WERI-Rb-1 (cell line): ENCODE measurements around the gene FADS1.

Experiments
- DNase-seq: peaks from one replicate; pipeline ENCODE4 v3.0.0-alpha.2; 2020
- H3K27ac ChIP-seq: fragments of 250-450 bp; sonication (Bioruptor Pico); 2 replicates; pipeline ENCODE4 v1.5.1; 2020; ENCODE audit warnings: mild to moderate bottlenecking, moderate library complexity
- H3K27me3 ChIP-seq: fragments of 250-450 bp; sonication (Bioruptor Pico); 2 replicates; pipeline ENCODE4 v1.5.1; 2021; ENCODE audit warnings: mild to moderate bottlenecking, low read depth, moderate library complexity; ENCODE audit not compliant: insufficient read depth, severe bottlenecking
- H3K36me3 ChIP-seq: fragments of 250-450 bp; sonication (Bioruptor Pico); 2 replicates; pipeline ENCODE4 v1.5.1; 2020; ENCODE audit warnings: mild to moderate bottlenecking, moderate library complexity
- H3K4me3 ChIP-seq: 2 replicates; pipeline ENCODE4 v1.5.1; 2011; ENCODE audit warnings: low read depth, mild to moderate bottlenecking, control low read depth, low read length
- H3K9me3 ChIP-seq: fragments of 250-450 bp; sonication (Bioruptor Pico); 2 replicates; pipeline ENCODE4 v1.5.1; 2021; ENCODE audit warnings: mild to moderate bottlenecking, moderate library complexity; ENCODE audit not compliant: severe bottlenecking
- TF ChIP-seq, protein P1 (sequence below): IDR thresholded peaks from 2 replicates; pipeline ENCODE4 v1.5.1; 2011; ENCODE audit warnings: low read depth, mild to moderate bottlenecking, control low read depth, inconsistent platforms, low read length

Gene FADS1

DNA sequence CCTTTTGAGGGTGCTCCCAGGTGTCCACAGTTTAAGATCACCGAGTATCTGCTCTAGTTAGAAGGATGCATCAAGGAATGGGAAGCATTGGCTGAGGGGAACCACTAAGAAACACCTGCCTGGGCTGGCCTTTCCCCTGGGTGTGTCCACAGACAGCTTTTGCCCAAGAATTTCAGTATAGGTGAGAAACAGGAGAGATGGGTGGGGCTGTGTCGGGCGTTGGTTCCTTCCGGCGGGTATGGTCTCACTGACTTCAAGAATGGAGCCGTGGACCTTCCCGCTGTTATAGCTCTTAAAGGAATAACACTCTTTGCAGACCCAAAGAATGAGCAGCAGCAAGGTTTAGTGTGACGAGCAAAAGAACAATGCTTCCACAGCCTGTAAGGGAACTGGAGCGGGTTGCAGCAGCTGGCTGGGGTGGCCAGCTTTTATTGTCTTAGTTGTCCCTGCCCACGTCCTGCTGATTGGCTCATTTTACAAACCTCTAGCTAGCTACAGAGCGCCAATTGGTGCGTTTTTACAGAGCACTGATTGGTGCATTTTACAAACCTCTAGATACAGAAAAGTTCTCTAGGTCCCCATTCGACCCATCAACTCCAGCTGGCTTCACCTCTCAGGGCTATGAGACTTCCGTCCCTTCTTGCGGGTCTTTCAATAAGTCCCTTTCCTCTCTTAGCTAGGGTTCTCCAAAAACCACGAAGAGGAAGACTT is 2.4 kb downstream of the FADS1 start:
- no peak for DNase-seq
- H3K27me3 ChIP-seq = no peaks in the 10 kb centered on the region
- peaks cover 65% of the 10 kb centered on the region for H3K36me3 ChIP-seq
- peak overlapping the region; percentile 92 for H3K4me3 ChIP-seq
- TF ChIP-seq, protein P1, sequence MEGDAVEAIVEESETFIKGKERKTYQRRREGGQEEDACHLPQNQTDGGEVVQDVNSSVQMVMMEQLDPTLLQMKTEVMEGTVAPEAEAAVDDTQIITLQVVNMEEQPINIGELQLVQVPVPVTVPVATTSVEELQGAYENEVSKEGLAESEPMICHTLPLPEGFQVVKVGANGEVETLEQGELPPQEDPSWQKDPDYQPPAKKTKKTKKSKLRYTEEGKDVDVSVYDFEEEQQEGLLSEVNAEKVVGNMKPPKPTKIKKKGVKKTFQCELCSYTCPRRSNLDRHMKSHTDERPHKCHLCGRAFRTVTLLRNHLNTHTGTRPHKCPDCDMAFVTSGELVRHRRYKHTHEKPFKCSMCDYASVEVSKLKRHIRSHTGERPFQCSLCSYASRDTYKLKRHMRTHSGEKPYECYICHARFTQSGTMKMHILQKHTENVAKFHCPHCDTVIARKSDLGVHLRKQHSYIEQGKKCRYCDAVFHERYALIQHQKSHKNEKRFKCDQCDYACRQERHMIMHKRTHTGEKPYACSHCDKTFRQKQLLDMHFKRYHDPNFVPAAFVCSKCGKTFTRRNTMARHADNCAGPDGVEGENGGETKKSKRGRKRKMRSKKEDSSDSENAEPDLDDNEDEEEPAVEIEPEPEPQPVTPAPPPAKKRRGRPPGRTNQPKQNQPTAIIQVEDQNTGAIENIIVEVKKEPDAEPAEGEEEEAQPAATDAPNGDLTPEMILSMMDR = no peak
- no peaks in the 10 kb centered on the region for H3K9me3 ChIP-seq
- peak overlapping the region; percentile 98 for H3K27ac ChIP-seq

GRCh38 chr11:61812736-61813411 is 3.9 kb downstream of the FADS1 start:
- H3K36me3 ChIP-seq = peaks cover 80% of the 10 kb centered on the region
- H3K4me3 ChIP-seq = no peak overlapping the region

DNA sequence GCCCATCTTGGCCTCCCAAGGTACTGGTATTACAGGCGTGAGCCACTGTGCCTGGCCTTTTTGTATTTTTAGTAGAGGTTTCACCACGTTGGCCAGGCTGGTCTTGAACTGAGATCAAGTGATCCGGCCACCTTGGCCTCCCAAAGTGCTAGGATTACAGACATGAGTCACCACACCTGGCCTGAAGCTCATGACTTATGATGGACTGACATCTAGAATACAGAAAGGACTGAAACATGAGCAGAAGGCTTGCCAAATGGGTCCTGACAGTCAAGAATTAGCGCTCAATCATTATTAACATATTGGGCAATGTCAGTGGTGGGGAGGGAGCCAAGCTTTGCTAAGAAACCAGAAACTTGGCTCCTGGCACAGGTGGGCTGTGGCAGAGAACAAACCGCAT is 5.0 kb downstream of the FADS1 start:
- Histone ChIP-seq H3K36me3 (peaks cover 90% of the 10 kb centered on the region), H3K27ac (no peak overlapping the region), H3K9me3 (no peaks in the 10 kb centered on the region), H3K4me3 (no peak overlapping the region), H3K27me3 (no peaks in the 10 kb centered on the region)
- TF ChIP-seq, protein P1 = no peak
- no peak for DNase-seq

More at GRCh38 chr11:61812736-61813411, 3.9 kb downstream of the FADS1 start:
- Histone ChIP-seq H3K9me3 (no peaks in the 10 kb centered on the region), H3K27ac (no peak overlapping the region), H3K27me3 (no peaks in the 10 kb centered on the region)
- TF ChIP-seq, protein P1 = no peak
- DNase-seq = no peak

DNA sequence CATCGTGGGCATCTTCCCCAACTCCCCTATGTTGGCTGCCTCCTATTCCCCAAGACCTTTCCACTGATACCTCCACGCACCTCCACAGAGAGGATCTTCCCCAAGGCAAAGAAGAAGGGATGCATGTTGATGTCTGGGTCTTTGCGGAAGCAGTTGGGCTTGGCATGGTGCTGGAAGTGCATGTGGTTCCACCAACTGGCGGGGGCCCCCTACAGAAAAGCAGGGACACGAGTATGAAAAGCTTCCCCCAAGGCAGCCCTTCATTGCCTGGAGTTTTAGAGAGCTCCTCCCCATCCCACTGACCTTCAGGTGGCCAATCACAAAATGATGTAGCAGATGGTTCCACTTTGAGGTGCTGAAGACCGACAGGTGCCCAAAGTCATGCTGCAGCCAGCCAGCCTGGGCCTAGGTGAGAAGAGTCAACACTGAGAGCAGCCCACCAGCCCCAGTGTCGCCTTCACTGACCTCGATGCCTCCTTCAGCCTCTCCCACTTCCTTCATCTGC is 6.1 kb downstream of the FADS1 start:
- Histone ChIP-seq H3K36me3 (peaks cover 92% of the 10 kb centered on the region), H3K4me3 (no peak overlapping the region), H3K27ac (no peak overlapping the region), H3K9me3 (no peaks in the 10 kb centered on the region), H3K27me3 (no peaks in the 10 kb centered on the region)
- TF ChIP-seq, protein P1 = no peak
- no peak for DNase-seq

DNA sequence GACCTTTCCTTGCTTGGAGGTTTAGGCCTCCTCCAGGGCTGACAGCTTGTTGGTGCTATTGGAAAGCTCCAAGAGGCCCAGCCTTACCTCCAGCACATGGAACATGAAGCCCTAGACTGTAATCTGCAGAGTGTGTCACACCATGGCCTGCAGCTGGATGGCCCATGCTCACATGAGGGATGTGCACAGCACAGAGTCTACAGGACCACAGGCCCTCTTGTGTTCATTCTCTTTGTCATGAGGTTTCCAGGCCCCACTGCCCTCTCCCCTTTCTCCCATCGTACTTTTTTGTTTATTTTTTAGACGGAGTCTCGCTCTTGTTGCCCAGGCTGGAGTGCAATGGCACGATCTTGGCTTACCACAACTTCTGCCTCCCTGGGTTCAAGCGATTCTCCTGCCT is 10.0 kb downstream of the FADS1 start:
- TF ChIP-seq, protein P1 = no peak
- Histone ChIP-seq H3K27me3 (no peaks in the 10 kb centered on the region), H3K27ac (no peak overlapping the region), H3K9me3 (no peaks in the 10 kb centered on the region), H3K36me3 (peaks cover 95% of the 10 kb centered on the region), H3K4me3 (no peak overlapping the region)
- DNase-seq = no peak
